A549 (cell line): ENCODE measurements around the gene CCDC85C.

ENCODE experiments used
- BHLHE40 ChIP-seq: IDR thresholded peaks from 2 replicates; pipeline ENCODE4 v1.6.1; 2012; ENCODE audit warnings: low read depth, low read length, inconsistent platforms
- CTCF ChIP-seq: fragments of >200 bp; sonication (Bioruptor Twin); formaldehyde crosslinking; IDR thresholded peaks from 3 replicates; pipeline ENCODE4 v1.5.1; 2016
- EP300 ChIP-seq, 2 experiments: fragments of >200 bp; sonication (Bioruptor Twin); formaldehyde crosslinking; IDR thresholded peaks; 2 replicates in 1 of 2; 3 replicates in 1 of 2; pipeline ENCODE4 v1.6.1; 2016 to 2017
- NR3C1 ChIP-seq: fragments of >200 bp; sonication (Bioruptor Twin); formaldehyde crosslinking; IDR thresholded peaks from 3 replicates; pipeline ENCODE4 v1.6.1; 2017
- POLR2A ChIP-seq: IDR thresholded peaks from 2 replicates; pipeline ENCODE4 v1.6.1; 2012; ENCODE audit warnings: mild to moderate bottlenecking, low read length
- RNF2 ChIP-seq: fragments of 200-600 bp; sonication (generic); IDR thresholded peaks from 2 replicates; pipeline ENCODE4 v1.6.1; 2016; ENCODE audit warnings: low read depth, mild to moderate bottlenecking, antibody characterized with exemption, moderate library complexity, borderline replicate concordance
- TF ChIP-seq, protein P1 (sequence below): fragments of 200-600 bp; sonication (generic); IDR thresholded peaks from 2 replicates; pipeline ENCODE4 v1.6.1; 2016; ENCODE audit warnings: antibody characterized with exemption, mild to moderate bottlenecking, moderate library complexity

DNA sequence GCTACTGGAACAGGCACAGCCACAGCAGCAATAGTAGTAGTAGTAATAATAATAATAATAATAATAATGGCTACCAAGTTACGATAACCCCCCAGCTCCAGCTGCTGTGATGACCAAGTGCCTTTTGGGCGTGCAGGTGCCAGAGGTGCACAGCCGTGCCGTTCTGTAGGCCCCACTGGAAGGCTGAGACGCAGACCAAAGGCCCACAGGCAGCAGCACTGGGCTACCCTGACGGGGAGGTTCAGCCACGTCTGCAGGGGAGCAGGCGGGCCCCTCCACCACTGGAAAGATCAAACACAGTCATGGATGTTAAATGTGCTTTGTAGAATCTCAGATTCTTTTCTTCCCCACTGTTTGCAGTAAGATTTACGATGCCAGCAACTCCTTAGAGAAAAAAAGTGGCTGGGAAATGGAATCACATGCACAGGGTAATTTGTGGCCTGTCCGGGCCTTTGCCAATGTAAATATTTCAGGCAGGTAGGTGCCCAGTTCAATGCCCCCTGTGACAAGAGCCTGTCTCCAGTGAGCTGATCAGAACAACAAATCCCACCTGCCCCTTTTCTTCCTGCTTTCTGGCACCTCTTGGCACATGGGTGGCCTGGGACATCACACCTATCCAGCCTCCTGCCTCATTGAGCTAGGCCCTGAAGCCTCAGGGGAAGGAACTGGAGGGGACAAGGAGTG lies 32.6 kb downstream of the CCDC85C start:
- TF ChIP-seq EP300 (IDR thresholded peaks at IDR 0.05) (peak in 1 of 2 experiments; percentile 17; a peak in 1 of 5 replicates), NR3C1 (no peak), CTCF (no peak), POLR2A (no peak), RNF2 (no peak), BHLHE40 (no peak)
- TF ChIP-seq, protein P1, sequence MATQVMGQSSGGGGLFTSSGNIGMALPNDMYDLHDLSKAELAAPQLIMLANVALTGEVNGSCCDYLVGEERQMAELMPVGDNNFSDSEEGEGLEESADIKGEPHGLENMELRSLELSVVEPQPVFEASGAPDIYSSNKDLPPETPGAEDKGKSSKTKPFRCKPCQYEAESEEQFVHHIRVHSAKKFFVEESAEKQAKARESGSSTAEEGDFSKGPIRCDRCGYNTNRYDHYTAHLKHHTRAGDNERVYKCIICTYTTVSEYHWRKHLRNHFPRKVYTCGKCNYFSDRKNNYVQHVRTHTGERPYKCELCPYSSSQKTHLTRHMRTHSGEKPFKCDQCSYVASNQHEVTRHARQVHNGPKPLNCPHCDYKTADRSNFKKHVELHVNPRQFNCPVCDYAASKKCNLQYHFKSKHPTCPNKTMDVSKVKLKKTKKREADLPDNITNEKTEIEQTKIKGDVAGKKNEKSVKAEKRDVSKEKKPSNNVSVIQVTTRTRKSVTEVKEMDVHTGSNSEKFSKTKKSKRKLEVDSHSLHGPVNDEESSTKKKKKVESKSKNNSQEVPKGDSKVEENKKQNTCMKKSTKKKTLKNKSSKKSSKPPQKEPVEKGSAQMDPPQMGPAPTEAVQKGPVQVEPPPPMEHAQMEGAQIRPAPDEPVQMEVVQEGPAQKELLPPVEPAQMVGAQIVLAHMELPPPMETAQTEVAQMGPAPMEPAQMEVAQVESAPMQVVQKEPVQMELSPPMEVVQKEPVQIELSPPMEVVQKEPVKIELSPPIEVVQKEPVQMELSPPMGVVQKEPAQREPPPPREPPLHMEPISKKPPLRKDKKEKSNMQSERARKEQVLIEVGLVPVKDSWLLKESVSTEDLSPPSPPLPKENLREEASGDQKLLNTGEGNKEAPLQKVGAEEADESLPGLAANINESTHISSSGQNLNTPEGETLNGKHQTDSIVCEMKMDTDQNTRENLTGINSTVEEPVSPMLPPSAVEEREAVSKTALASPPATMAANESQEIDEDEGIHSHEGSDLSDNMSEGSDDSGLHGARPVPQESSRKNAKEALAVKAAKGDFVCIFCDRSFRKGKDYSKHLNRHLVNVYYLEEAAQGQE = no peak
